Germinal center (tissue), 1 donor: ENCODE results near the gene MAP9.
"Not testable (repeated sequence)": the region's sequence is repeated elsewhere in the genome, so short reads cannot be mapped to it uniquely, and the experiment has no call there.

Source experiments
- DNase-seq: peaks from one replicate; pipeline ENCODE4 v3.0.0; 2012; ENCODE audit warnings: mixed read lengths, low spot score

MAP9 gene

GRCh38 chr4:155342142-155342541 is 34.6 kb downstream of the MAP9 start:
- no peak for DNase-seq

- no peak for DNase-seq
These were observed 36.8 kb downstream of the MAP9 start for GRCh38 chr4:155339999-155340398.

GRCh38 chr4:155339588-155339987 is 37.2 kb downstream of the MAP9 start:
- DNase-seq: no peak

GRCh38 chr4:155338196-155338595 is 38.6 kb downstream of the MAP9 start:
- DNase-seq: no peak

GRCh38 chr4:155336242-155336641 is 40.5 kb downstream of the MAP9 start:
- DNase-seq: no peak

GRCh38 chr4:155331478-155331877 is 45.3 kb downstream of the MAP9 start:
- no peak for DNase-seq

- no peak for DNase-seq
These were observed 54.0 kb downstream of the MAP9 start for GRCh38 chr4:155322782-155323181.

- no peak for DNase-seq
These were observed 55.8 kb downstream of the MAP9 start for GRCh38 chr4:155321006-155321405.

- DNase-seq: no peak
These were observed 57.2 kb downstream of the MAP9 start for GRCh38 chr4:155319516-155319915.

GRCh38 chr4:155312027-155312426 is 64.7 kb downstream of the MAP9 start:
- DNase-seq: not testable (repeated sequence)

- DNase-seq: no peak
These were observed 69.0 kb downstream of the MAP9 start for GRCh38 chr4:155307731-155308277.

GRCh38 chr4:155305619-155306018 is 71.1 kb downstream of the MAP9 start:
- DNase-seq: no peak

- no peak for DNase-seq
These were observed 72.4 kb downstream of the MAP9 start for GRCh38 chr4:155304375-155304774.

- no peak for DNase-seq
These were observed 77.7 kb downstream of the MAP9 start for GRCh38 chr4:155299103-155299502.
